Measurements from ENCODE around the gene ACTG1.

GRCh38 chr17:81540676-81541027 lies 28.1 kb upstream of the ACTG1 start:
- no peak for TF ChIP-seq CTCF (IDR thresholded peaks at IDR 0.05)
- TF ChIP-seq EP300 (IDR thresholded peaks at IDR 0.05): no peak

Data from esophagus muscularis mucosa (tissue), 3 donors.